COLO668 (cell line): Measurements from ENCODE around the gene TRAP1.
A peak's percentile ranks its signal among the peaks of the same experiment; 100 is the strongest.

Experiments used
- DNase-seq: peaks from one replicate; lab custom pipeline; 2025; ENCODE audit not compliant: unreplicated experiment; lab: John Stamatoyannopoulos, UW

TRAP1 gene

DNA sequence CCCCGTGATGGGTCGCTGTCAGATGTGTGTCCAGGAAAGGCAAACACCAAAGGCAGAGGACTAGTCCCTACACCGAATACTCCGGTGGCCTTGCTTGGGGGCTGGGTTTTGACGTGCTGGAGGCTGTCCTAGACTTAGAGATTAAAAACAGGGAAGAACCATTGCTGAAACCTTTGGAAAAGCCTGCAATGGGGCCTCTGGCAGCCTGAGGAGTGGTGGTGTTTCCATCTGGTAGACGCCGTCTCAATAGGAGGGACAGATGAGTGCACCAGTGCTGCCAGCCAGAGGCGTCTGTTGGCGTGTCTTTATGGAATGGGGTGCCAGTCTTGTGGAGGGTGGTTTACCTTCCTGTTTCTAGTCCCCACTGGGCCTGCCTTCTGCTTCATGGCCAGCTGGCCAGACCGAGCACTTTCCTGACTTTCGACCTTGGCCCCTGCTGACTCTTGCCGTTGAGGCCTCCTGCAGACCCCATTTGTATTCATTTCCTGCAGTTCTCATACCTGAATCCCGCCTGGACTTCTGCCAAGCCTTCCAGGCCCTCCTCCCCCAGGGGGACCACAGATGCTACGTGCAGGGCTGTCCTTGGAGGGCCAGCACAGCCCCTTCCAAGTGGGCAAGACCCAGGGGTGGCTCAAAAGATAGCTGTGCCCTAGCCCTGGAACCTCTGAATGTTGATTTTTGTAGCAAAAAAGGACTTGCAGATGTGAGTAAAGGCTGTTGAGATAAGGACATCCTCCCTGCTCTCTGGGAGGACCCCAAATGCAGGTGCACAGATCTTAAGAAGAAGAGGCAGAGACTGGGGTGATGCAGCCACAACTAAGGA, 64.7 kb downstream of the TRAP1 start:
- DNase-seq = no peak

DNA sequence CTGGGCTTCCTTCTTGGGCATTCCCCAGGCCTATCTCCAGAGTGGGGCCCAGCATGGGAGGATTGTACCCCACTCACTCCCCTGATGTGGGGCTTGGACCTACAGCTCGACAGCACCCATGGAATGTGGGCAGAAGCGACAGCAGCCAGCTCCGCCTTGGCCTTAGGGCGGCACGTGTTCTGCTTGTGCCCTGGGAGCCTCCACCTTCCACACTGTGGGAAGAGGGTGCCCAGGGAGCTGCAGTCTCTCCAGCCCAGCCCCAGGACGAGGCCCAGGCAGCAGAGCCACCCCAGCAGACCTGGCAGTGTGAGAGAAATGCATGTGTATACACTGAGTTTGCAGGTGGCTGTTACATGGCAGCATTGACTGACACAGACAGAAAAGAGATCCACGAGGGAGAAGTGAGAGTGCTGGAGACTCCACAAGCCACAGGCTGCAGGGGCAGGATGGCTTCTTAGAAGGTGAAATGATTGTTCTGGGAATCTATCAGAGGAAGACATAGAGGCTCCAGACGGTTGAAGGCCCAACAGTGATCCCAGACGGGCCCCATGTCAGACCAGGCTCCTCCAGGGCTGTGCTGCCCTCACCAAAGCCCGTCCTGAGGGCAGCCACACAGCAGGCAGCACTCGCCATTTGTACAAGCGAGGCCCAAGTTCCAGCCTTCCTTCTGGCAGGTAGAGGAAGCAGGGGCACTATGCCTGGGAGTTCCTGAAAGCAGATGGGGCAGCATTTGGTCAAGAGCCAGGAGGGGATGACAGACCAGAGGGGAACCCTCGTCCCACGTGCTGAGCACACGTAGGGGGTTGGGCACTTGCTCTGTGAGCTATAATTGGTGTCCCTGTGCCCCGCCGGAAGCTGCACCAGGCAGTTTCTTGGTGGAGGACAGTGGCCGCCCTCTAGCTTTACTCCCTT, 65.6 kb downstream of the TRAP1 start:
- DNase-seq = no peak

GRCh38 chr16:3650631-3651265, 66.6 kb downstream of the TRAP1 start:
- DNase-seq = no peak

GRCh38 chr16:3646348-3646920, 70.9 kb downstream of the TRAP1 start:
- DNase-seq = peak; percentile 82

DNA sequence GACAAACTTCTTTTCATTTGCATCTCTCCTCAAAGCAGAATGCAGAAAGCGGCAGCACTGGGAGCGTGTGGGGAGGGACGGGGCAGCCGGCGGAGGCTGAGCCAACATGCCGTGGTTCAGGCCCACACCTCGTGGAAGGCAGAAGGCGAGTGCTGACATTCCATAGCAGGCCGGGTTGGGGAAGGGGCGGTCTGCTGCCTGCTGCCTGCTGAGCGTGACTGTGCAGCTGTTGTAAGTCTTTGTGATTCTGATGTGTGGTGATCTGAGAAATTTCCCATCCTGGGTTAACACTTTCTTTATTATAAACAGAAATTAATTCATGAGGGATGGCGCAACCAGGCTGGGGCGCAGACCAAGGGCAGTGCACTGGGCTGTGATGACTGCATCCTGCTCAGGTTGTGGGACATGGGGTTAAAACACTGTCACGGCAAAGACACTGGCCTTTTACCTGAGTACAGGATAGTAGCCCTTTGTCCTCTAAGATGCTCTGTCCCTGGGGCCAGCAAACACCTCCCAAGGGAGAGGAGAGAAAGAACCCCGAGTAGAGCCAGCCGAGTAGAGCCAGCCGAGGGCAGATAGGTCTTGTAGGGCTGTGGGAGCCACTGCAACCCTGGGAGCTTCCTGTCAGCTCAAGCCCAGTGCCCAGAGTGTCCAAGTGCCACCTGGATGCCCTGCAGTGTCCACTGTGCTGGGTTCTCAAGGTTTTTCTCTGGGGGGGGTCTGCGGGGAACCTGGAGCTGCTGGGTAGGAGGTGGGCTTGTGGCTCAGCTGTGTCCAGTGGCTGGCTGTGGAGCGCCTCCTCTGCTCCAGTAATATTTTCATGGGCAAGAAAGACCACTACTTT, 71.6 kb downstream of the TRAP1 start:
- peak; percentile 73 for DNase-seq

GRCh38 chr16:3645108-3645503, 72.2 kb downstream of the TRAP1 start:
- DNase-seq = no peak

GRCh38 chr16:3643095-3643730, 74.1 kb downstream of the TRAP1 start:
- no peak for DNase-seq

DNA sequence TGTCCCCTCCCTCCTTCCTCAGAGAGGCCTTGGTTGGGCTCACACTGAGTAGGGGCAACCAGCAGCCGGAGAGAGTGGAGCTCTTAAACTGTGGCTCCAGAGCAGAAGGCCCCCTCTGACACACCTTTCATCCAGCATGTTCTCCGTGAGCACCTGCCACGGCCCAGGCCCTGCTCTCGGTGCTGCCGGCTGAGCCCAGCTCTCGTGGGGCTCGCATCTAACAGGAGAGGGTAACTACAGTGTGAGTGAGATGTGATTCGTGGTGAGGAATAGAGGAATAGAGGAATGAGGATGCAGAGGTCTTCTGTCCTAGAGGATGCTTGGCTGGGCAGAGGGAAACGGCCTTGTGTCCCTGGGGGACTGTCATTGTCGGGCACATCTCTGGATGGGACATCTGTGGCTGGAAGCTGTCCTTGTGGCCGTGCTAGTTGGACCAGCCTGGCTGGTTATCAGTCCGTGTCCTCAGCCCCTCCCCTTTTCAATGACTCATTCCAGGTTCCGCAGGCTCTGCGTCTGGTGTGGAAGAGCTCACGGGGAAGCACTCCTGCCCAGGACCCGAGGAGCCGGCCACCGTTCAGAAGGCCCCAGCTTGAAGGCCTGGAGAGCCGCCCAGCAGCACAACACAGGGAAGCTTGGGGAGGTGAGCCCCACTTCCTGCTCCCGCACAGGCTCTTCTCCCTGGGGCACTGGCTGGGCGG, 74.8 kb downstream of the TRAP1 start:
- peak; percentile 61 for DNase-seq

GRCh38 chr16:3641801-3642396, 75.4 kb downstream of the TRAP1 start:
- no peak for DNase-seq

GRCh38 chr16:3640632-3641501, 76.5 kb downstream of the TRAP1 start:
- DNase-seq = no peak

DNA sequence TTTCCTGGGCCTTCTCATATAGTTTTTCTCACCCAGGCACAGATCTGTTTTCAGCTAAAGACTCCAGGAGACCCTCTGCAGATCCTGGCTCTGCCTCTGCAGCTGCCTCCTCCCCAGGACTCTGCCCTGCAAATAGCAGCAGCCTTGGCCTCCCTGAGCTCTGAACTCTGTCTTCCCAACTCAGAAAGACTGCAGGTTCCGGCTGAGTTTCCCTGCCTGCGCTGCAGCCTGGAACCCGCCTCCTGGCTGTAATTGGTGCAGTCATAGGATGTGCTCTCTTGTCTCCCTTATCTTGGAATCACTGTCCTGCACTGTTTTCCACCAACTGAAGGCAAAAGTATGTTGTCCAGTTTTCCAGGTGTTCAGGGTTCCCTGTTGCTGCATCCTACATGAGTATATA, 77.1 kb downstream of the TRAP1 start:
- no peak for DNase-seq

DNA sequence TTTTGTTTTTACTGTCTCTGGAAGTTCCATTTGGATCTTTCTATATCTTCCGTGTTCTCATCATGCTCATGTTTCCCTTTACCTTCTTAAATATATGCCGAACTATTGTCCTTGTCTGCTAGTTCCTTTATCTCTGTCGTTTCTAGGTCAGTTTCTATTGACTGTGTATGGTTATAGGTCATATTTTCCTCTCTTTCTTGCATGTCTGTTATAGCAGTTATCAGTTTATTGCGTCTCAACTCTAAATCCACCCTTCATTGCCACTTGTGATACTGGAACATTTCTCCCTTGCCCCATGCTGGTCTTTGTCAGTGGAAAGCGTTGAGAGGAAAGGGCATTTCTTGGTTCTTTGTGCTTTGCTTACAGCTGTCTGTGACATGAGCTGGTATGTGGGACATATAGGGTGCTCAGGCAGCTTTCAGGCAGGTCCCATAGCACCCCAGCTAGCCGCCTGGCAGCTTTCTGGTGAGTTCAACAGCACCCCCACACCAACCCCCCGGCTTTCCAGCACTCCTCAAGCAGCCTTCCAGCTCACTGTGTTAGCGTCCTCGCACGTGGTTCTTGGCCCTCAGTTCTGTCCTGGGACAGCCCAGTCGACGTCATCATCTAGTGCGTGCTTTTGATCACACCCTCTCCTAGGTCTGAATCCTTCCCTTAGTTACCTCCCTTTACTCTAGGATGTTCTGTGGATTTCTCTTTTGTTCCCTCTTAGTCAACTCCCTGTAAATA, 78.2 kb downstream of the TRAP1 start:
- DNase-seq = no peak

DNA sequence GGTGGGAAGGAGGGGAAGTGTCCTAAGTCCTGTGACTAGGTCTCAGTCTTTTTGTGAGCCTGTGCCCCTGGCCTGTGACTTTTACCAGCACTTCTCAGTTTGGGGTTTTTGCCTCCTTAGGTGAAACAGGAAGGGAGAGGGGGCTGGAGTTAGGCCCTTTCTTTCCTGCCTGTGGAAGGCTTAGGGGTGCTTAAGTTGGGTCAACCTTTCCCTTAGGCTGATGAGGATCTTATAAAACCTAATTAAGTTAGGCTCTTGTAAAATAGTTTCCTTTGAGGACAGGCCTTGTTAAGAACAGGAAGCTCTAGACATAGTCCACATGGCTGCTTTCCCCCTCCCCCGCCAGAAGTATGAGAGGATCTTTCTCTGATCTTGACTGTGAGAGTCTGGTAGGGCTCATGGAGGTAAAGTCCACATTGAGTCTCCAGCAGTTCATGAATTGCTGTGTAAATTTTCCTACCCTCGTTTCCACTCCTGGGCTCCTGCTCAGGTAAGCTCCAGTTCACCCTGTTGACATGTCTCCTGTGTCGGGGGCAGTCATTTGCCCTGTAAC, 79.9 kb downstream of the TRAP1 start:
- DNase-seq = no peak

DNA sequence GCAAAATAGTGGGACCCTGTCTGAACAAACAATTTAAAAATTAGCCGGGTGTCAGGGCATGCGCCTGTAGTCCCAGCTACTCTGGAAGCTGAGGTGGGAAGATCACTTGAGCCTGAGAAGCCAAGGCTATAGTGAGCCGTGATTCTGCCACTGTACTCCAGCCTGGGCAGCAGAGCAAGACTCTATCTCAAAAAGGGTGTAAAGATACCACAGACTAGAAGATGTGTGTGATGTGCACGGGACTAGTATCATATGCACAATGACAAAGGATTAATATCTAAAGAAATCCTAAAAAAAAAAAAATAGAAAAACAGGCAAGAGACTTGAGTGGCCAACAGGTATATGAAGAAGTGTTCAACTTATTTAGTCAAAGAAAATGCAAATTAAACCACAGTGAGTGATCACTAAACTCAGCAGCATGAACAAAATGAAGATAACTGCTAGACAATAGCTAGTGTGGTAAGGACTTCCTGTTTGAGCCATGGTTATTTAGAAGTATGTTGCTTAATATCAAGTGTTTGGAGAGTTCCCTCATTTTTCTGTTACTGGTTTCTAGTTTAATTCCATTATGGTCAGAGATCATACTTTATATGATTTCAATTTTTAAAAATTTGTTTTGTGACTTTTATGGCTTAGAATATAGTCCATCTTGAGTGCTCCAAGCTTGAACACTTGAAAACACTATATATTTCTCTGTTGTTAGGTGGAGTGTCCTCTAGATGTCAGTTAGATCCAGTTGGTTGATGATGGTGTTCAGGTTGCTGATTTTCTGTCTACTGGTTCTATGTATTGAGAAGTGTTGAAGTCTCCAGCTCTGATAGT, 91.2 kb downstream of the TRAP1 start:
- no peak for DNase-seq

DNA sequence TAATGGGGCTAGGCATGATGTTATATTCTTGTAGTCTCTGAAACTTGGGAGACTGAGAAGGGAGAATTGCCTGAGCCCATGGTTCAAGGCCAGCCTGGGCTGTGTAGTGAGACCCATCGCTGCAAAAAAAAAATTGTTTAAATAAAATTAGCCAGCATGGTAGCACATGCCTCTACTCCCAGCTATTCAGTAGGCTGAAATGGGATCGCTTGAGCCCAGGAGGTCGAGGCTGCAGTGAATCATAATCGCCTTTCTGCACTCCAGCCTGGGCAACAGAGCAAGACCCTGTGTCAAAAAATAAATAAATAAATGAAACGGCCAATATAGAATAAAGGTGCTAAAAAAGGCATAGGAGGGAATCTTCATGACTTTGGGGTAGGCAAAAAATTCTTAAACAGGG, 92.0 kb downstream of the TRAP1 start:
- DNase-seq = no peak

DNA sequence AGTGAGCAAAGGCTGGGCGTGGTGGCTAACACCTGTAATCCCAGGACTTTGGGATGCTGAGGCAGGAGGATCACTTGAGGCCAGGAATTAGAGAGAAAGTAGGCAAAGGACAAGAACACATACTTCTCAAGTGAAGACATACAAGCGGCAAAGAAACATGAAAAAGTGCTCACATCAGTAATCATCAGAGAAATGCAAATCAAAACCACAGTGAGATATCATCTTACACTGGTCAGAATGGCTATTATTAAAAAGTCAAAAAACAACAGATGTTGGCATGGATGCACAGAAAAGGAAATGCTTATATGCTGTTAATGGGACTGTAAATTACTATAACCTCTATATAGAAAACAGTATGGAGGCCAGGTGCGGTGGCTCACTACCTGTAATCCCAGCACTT, 93.7 kb downstream of the TRAP1 start:
- no peak for DNase-seq
